Measurements from ENCODE around the gene WDR90. TPM values are rescaled to one million over a fixed set of nuclear protein-coding genes. Genes with fewer than 3 reads are reported as not detected.

WDR90 gene
- total RNA-seq, 2 donors from 2014 or later = 22.7 to 39.4 TPM

- Histone ChIP-seq H3K36me3 (no peaks in the 10 kb centered on the region), H3K27me3 (replicated peaks; ENCODE audit: insufficient read depth) (no peaks in the 10 kb centered on the region), H3K9me3 (no peaks in the 10 kb centered on the region), H3K4me3 (peak overlapping the region; percentile 81), H3K27ac (no peak overlapping the region), H3K4me1 (ENCODE audit: control insufficient read depth in 1 of 2, low read depth in 2 of 2) (peaks cover 15 to 32% of the 10 kb centered on the region in 2 donors)
- DNase-seq (ENCODE audit: low spot score) (no peak), ATAC-seq (ENCODE audit: insufficient number of reproducible peaks, low FRiP score, low read depth) (no peak)
- no peak for TF ChIP-seq CTCF (IDR thresholded peaks at IDR 0.05)
These were observed 66.5 kb downstream of the WDR90 start for GRCh38 chr16:715477-716199.

GRCh38 chr16:716200-716568 is 67.0 kb downstream of the WDR90 start:
- no peaks in the 10 kb centered on the region for H3K27me3 ChIP-seq (replicated peaks; ENCODE audit: insufficient read depth)
- H3K27ac ChIP-seq = no peak overlapping the region
- DNase-seq (ENCODE audit: low spot score) = no peak
- no peak for ATAC-seq (ENCODE audit: insufficient number of reproducible peaks, low FRiP score, low read depth)
- TF ChIP-seq CTCF (IDR thresholded peaks at IDR 0.05) = no peak
- peaks cover 15 to 32% of the 10 kb centered on the region in 2 donors for H3K4me1 ChIP-seq (ENCODE audit: control insufficient read depth in 1 of 2, low read depth in 2 of 2)
- H3K4me3 ChIP-seq = peak overlapping the region; percentile 81
- H3K36me3 ChIP-seq = no peaks in the 10 kb centered on the region
- H3K9me3 ChIP-seq = no peaks in the 10 kb centered on the region

GRCh38 chr16:716768-717325 is 67.7 kb downstream of the WDR90 start:
- H3K9me3 ChIP-seq = no peaks in the 10 kb centered on the region
- H3K27ac ChIP-seq = no peak overlapping the region
- H3K36me3 ChIP-seq = no peaks in the 10 kb centered on the region
- H3K4me3 ChIP-seq = no peak overlapping the region
- no peaks in the 10 kb centered on the region for H3K27me3 ChIP-seq (replicated peaks; ENCODE audit: insufficient read depth)
- TF ChIP-seq CTCF (IDR thresholded peaks at IDR 0.05) = no peak
- no peak for ATAC-seq (ENCODE audit: insufficient number of reproducible peaks, low FRiP score, low read depth)
- peaks cover 20 to 37% of the 10 kb centered on the region in 2 donors for H3K4me1 ChIP-seq (ENCODE audit: control insufficient read depth in 1 of 2, low read depth in 2 of 2)
- DNase-seq (ENCODE audit: low spot score) = no peak

Other genes with a start within 250 kb of the WDR90 start
- 10 to 100 TPM; 24.1 to 25.6 TPM for gene DECR2, start 247.5 kb upstream of the WDR90 start, total RNA-seq
- 10 to 100 TPM; 70.1 to 71.1 TPM for gene RAB11FIP3, start 223.7 kb upstream of the WDR90 start, total RNA-seq
- gene CAPN15, start 121.7 kb upstream of the WDR90 start, total RNA-seq = 10 to 100 TPM; 46.2 to 96.6 TPM
- under 1 TPM in 1 of 2 donors, not detected in 1; 0.42 TPM for gene PRR35, start 89.0 kb upstream of the WDR90 start, total RNA-seq
- 1 to 10 TPM; 2.0 to 3.2 TPM for gene NHLRC4, start 82.4 kb upstream of the WDR90 start, total RNA-seq
- 10 to 100 TPM; 54.2 to 80.1 TPM for gene PIGQ, start 79.4 kb upstream of the WDR90 start, total RNA-seq
- 10 to 100 TPM; 19.0 to 25.9 TPM for gene RAB40C, start 59.3 kb upstream of the WDR90 start, total RNA-seq
- gene WFIKKN1, start 18.4 kb upstream of the WDR90 start, total RNA-seq = 1 to 10 TPM in 1 of 2 donors, under 1 TPM in 1; 0.92 to 1.2 TPM
- gene METTL26, start 13.1 kb upstream of the WDR90 start, total RNA-seq = 100 to 1,000 TPM in 1 of 2 donors, 10 to 100 TPM in 1; 83.4 to 217 TPM
- 10 to 100 TPM; 12.2 to 42.2 TPM for gene MCRIP2, start 7.5 kb upstream of the WDR90 start, total RNA-seq
- 10 to 100 TPM; 62.0 to 80.4 TPM for gene RHOT2, start 18.8 kb downstream of the WDR90 start, total RNA-seq
- gene RHBDL1, start 26.3 kb downstream of the WDR90 start, total RNA-seq = 1 to 10 TPM in 1 of 2 donors, under 1 TPM in 1; 0.42 to 8.0 TPM
- gene STUB1, start 31.0 kb downstream of the WDR90 start, total RNA-seq = 100 to 1,000 TPM; 103 to 145 TPM
- 100 to 1,000 TPM in 1 of 2 donors, 10 to 100 TPM in 1; 98.7 to 128 TPM for gene JMJD8, start 35.0 kb downstream of the WDR90 start, total RNA-seq
- gene WDR24, start 41.0 kb downstream of the WDR90 start, total RNA-seq = 10 to 100 TPM; 10.7 to 13.5 TPM
- not detected for gene FBXL16, start 56.4 kb downstream of the WDR90 start, total RNA-seq
- 10 to 100 TPM; 28.9 to 58.9 TPM for gene METRN, start 65.8 kb downstream of the WDR90 start, total RNA-seq
- gene ANTKMT, start 71.8 kb downstream of the WDR90 start, total RNA-seq = 10 to 100 TPM; 29.7 to 46.7 TPM
- gene CCDC78, start 77.1 kb downstream of the WDR90 start, total RNA-seq = under 1 TPM; 0.92 to 0.95 TPM
- 1 to 10 TPM; 6.4 to 8.1 TPM for gene HAGHL, start 77.7 kb downstream of the WDR90 start, total RNA-seq
- gene CIAO3, start 91.6 kb downstream of the WDR90 start, total RNA-seq = 10 to 100 TPM; 27.0 to 30.3 TPM
- gene MSLN, start 111.4 kb downstream of the WDR90 start, total RNA-seq = 1 to 10 TPM in 1 of 2 donors, not detected in 1; 1.3 TPM
- 10 to 100 TPM; 12.3 to 13.9 TPM for gene RPUSD1, start 139.0 kb downstream of the WDR90 start, total RNA-seq
- 10 to 100 TPM; 10.2 to 15.4 TPM for gene CHTF18, start 139.3 kb downstream of the WDR90 start, total RNA-seq
- gene GNG13, start 151.4 kb downstream of the WDR90 start, total RNA-seq = not detected